Measurements from ENCODE around the gene ATP8B1. TPM values are rescaled to one million over a fixed set of nuclear protein-coding genes. Genes with fewer than 3 reads are reported as not detected.
"Not testable (repeated sequence)": the region's sequence is repeated elsewhere in the genome, so short reads cannot be mapped to it uniquely, and the experiment has no call there.

The ATP8B1 gene
- total and polyA plus RNA-seq, 2 of the 8 experiments (the other 6 are each of a cell fraction or from before 2014, with no cell fraction given): 1.1 to 4.6 TPM

DNA sequence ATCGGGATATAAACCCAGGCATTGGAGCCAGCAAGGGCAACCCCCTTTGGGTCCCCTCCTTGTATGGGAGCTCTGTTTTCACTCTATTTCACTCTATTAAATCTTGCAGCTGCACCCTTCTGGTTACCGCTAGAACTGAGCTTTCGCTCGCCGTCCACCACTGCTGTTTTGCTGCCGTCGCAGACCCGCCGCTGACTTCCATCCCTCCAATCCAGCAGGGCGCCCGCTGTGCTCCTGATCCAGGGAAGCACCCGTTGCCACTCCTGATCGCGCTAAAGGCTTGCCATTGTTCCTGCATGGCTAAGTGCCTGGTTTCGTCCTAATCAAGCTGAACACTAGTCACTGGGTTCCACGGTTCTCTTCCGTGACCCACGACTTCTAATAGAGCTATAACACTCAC lies 68.1 kb downstream of the ATP8B1 start:
- H2BK12ac ChIP-seq (ENCODE audit: low read depth, low read length); H2BK20ac ChIP-seq (ENCODE audit: low read length); H3K9me3 ChIP-seq (ENCODE audit: insufficient read depth in 2 of 2, low read depth in 1 of 2, low read length in 1 of 2); H3K18ac ChIP-seq (ENCODE audit: extremely low read depth, low read length); H2AK5ac ChIP-seq (ENCODE audit: low read depth, low read length); H3K9ac ChIP-seq (replicated peaks in 1 of 4; ENCODE audit: extremely low read depth in 1 of 4, low read depth in 3 of 4, low read length in 3 of 4); H2BK15ac ChIP-seq (ENCODE audit: low read length); H4K5ac ChIP-seq (ENCODE audit: insufficient read length, low read depth, low read length); DNase-seq (ENCODE audit: low read depth in 1 of 2, low spot score in 2 of 2); H3K4me1 ChIP-seq (replicated peaks in 1 of 4; ENCODE audit: control insufficient read depth in 3 of 4, insufficient read depth in 4 of 4, low read length in 3 of 4); FAIRE-seq; H4K8ac ChIP-seq (ENCODE audit: extremely low read depth, insufficient read depth, low read length); H3K4me3 ChIP-seq (ENCODE audit: extremely low read depth in 1 of 4, insufficient read depth in 2 of 4, low read depth in 3 of 4, low read length in 4 of 4); H2BK120ac ChIP-seq (replicated peaks; ENCODE audit: low read depth, low read length); H3K79me1 ChIP-seq (ENCODE audit: low read depth, low read length); H3K23ac ChIP-seq (ENCODE audit: insufficient read length); H2AFZ ChIP-seq (ENCODE audit: low read length); H3K27ac ChIP-seq (ENCODE audit: low read depth, low read length); H3K27me3 ChIP-seq (replicated peaks in 1 of 4; ENCODE audit: control insufficient read depth in 3 of 4, extremely low read depth in 1 of 4, insufficient read depth in 3 of 4, low read length in 3 of 4); H3K79me2 ChIP-seq (ENCODE audit: control insufficient read depth in 1 of 2, insufficient read depth in 2 of 2, low read length in 2 of 2); H3K56ac ChIP-seq (replicated peaks; ENCODE audit: insufficient read length, low read depth, low read length); H4K91ac ChIP-seq (replicated peaks; ENCODE audit: insufficient read length, low read length); H4K20me1 ChIP-seq (replicated peaks in 1 of 2; ENCODE audit: control insufficient read depth in 1 of 2, insufficient read depth in 2 of 2, low read length in 2 of 2); H3K4ac ChIP-seq (replicated peaks; ENCODE audit: insufficient read length, low read depth, low read length); H3K14ac ChIP-seq (ENCODE audit: insufficient read length); H3K36me3 ChIP-seq (ENCODE audit: control insufficient read depth in 2 of 4, insufficient read depth in 4 of 4, low read length in 3 of 4); H3K4me2 ChIP-seq (ENCODE audit: insufficient read depth in 1 of 2, low read depth in 2 of 2, low read length in 2 of 2); H3K23me2 ChIP-seq (ENCODE audit: low read depth, low read length); H2BK5ac ChIP-seq (ENCODE audit: low read depth, low read length); POLR2A ChIA-PET (ENCODE audit: partially characterized antibody): not testable (repeated sequence)
- WGBS, 2 experiments (ENCODE audit: extremely low coverage in 1 of 2, insufficient coverage in 1 of 2, insufficient read length in 1 of 2, insufficient replicate concordance in 2 of 2, low coverage in 1 of 2, low lambda C conversion rate in 2 of 2, missing lambda C conversion rate in 1 of 2): 93% methylated on average over 18 of the region's 18 CpGs; no CpG with 5 or more reads in 1 of the 2 experiments
- CTCF ChIA-PET (ENCODE audit: partially characterized antibody): interaction anchor here (0.9 to 1.2 kb wide), 2 partner anchors 13 to 29 kb away, joined by 3 read pairs; no protein-coding TSS in a partner anchor

All from H1 (cell line).